ENCODE results near the gene TBCD.
A peak's percentile ranks its signal among the peaks of the same experiment; 100 is the strongest.
"Not testable (repeated sequence)": the region's sequence is repeated elsewhere in the genome, so short reads cannot be mapped to it uniquely, and the experiment has no call there.

Gene TBCD

DNA sequence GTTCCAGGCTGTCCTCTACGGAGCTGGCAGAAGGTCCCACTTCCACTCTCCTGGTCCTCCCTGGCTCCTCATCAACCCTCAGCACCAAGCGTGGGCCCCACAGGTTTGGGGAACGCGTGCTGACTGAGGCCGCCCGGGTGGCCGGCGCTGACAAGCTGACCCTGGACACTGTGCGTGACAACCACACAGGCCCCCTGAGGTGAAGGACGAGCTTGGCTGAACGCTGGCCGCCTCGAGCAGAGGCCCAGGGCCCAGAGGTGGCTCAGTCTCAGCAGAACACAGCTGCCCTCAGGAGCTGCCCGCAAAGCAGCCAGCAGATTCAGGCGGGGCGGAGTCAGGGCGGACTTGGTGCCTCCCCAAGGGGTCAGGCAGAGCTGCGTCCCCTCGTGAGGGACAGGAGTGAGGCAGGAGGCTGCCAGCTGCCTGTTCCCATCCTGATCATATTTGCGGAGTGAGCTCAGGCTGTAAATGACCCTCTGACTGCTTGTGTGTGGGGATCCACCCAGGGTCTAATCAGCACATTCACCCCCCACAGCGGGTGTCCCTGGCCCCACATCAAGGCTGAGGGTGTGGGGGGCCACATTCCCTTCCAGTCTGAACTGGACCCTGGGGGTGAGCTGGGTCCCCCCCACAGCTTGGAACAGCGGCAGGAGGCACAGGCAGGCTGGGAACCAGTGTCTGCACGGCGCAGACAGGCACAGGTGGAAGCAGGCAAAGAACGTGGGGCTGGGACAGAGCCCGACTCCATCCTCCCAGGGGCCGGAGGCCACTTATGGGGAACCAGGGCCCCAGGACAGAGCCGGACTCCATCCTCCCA is 222.5 kb downstream of the TBCD start:
- DNase-seq (ENCODE audit: low spot score), result no peak

DNA sequence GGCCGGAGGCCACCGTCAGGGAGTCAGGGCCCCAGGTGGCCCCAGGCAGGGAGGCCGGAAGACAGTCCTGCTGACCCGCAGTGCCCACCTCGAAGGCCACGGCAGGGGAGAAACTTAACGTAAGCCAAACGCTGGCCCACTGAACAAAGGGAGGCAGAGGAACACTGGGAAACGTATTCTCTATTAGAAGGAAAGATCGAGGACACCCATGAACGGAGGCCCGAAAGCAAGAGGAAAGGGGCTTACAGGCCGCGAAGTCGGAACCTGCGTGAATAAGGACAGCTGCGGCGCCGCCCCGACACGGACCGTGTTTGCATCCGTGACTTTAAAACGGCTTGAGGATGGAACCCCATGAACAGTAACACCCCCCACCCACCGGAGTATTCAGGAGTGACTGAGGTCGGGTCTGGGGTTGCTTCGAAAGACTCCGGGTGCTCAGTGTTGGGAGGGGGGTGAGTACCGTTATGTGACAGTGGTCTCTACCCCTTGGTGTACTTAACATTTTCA is 225.2 kb downstream of the TBCD start:
- no peak for DNase-seq (ENCODE audit: low spot score)

DNA sequence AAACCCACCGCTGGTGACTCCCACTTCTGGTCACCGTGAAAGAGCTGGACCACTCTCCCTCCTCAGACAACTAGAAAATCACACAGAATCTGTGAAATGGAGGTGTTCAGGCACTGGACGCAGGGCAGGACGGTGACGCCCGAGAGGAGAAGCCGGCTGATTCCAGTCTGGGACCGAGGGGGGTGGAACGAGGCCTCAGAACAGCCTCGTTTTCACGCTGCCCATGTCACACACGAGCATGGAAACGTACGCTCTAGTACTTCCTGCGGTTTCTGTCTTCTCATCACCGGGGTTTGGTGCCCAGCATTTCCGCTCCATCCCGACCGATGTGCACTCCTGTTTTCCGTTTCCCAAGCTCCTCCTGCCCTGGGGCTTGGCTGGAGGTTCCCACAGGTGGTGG is 225.7 kb downstream of the TBCD start:
- DNase-seq (ENCODE audit: low spot score), result peak; percentile 4

DNA sequence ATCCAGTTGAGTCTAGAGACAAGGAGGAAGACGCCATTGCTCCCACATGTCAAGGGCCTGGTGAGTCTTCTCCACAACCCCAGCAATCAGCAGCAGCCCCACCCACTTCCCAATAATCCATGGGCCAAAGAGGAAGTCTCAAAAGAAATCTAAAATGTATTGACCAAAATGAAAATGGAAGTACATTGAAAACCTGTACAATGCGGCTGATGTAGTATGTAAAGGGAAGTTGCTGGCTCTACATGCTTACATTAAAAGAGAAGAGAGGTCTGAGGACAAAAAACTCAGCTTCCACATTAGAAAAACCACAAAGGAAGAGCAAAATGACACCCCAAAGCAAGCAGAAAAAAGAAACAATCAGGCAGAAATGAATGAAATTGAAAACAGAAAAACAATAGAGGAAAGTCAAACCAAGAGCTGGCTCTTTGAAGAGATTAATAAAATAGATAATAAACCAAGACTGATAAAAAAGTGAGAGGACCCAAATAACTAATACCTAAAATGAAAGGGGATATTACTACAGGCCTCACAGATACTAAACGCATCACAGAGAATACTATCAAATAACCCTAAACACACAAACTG is 227.0 kb downstream of the TBCD start:
- DNase-seq (ENCODE audit: low spot score), result no peak

DNA sequence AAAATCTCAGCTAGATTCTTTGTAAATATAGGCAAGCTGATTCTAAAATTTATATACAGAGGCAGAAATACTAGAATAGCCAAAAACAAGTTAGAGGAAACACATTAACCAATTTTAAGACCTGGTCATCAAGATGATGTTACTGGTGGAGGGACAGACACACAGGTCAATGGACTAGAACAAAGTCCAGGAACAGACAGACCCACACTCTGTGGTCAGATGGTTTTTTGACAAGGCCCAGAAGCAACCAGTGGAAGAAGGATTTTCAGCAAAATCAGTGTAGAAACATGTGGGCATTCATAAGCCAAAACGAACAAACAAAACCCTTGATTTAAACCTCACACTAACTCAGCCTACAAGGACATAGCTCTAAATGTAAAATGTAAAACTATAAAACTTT is 227.9 kb downstream of the TBCD start:
- no peak for DNase-seq (ENCODE audit: low spot score)

DNA sequence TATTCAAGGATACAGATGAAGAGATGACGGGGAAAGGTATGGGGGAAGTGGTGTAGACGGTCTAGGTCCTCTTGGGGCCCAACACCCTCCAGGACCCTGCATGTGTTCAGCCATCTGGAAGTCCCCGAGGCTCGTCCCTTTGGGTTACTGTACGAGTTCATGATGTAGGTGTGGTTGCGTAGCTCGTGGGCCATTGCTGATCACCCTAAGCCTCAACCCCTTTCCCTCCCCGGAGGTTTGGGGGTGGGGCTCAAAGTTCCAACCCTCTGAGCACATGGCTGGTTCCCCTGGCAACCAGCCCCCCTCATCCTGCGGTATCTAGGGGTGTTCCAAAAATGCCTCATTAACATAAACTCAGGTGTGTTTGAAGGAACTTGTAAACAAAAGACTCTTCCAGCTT is 228.8 kb downstream of the TBCD start:
- no peak for DNase-seq (ENCODE audit: low spot score)

DNA sequence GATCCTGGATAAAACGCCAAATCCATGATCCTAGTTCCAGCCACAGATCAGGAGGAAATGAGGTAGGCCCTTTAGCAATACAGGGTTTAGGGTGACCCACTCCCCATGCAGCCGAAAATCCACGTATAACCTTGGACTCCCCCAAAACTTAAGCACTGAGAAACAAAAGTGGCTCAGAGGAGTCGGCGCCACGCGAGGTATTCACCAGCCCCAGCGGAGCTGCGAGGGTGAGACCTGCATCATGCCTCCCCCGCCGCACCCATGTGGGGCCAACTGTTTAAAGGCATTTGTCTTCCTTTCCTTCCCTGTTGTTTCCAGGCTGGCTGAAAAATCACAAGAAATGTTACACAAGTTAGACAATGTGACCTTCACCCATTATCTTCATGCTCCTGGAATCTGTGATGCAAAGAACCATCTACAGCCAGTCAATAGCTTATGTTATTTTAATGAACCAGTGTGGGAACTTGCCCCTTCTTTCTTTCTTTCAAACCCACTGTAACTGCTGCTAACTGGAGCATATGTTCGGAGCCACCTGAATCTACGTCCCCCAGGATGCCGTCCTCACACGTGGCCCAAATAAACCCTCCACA is 229.4 kb downstream of the TBCD start:
- DNase-seq (ENCODE audit: low spot score), result no peak

DNA sequence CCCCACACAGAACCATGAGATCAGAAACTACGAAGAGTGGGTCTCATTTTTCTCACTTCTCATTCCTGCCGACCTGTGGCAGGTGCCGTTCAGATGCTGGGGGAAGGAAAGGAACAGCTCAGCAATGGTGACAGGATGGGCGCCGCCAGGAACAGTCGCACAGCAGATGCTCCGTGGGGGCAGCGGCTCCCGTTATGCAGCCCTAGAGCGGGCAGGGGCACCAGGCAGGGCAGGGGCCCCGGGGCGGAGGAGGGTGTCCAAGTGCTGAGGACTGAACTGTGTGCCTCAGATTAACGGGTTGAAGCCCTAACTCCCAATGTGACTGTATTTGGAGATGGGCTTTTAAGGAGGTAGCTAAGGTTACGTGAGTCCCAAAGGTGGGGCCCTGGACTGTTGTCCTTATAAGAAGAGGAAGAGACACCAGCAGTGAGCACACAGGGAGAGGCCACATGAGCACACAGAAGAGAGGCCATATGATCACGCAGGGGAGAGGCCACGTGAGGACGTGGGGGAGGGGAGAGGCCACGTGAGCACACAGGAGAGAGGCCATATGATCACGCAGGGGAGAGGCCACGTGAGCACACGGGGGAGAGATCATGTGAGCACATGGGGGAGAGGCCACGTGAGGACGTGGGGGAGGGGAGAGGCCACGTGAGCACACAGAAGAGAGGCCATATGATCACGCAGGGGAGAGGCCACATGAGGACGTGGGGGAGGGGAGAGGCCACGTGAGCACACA is 231.8 kb downstream of the TBCD start:
- no peak for DNase-seq (ENCODE audit: low spot score)

DNA sequence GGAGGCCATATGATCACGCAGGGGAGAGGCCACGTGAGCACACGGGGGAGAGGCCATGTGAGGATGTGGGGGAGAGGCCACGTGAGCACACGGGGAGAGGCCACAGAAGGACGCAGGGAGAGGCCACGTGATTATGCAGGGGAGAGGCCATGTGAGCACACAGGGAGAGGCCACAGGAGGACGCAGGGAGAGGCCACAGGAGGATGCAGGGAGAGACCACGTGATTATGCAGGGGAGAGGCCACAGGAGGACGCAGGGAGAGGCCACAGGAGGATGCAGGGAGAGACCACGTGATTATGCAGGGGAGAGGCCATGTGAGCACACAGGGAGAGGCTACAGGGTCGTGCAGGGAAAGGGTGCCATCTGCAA is 232.4 kb downstream of the TBCD start:
- DNase-seq (ENCODE audit: low spot score), result not testable (repeated sequence)

DNA sequence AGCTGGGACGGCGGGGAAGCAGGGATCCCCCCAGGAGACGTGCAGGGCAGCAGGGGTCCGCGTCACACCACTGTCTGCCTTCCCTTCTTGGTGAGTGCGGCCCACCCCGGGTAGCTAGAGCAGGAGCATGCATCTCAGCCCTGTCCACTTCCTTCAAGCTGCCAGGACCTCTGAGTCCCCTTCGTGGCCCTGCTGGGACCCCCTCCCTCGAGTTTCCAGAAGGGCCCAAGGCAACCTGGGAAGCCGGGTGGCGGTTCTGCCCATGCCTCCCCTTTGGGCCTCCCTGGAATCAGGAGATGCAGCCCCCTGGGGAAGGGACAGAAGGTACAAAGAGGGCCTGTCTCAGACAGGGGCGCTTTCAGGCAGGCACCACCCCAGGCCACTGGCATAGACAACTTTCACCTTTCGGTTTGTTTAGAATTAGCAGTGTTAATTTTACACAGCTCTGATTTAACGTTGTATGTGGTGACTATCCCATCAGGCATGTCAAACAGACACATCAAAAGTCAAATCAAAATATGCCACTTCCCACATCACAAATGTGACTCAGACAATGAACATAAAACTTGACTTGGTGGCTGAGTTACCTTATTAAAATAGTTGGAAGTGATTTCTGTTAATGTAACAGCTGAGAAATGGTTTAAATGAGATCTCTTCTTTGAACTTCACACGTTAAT is 233.0 kb downstream of the TBCD start:
- DNase-seq (ENCODE audit: low spot score), result no peak

DNA sequence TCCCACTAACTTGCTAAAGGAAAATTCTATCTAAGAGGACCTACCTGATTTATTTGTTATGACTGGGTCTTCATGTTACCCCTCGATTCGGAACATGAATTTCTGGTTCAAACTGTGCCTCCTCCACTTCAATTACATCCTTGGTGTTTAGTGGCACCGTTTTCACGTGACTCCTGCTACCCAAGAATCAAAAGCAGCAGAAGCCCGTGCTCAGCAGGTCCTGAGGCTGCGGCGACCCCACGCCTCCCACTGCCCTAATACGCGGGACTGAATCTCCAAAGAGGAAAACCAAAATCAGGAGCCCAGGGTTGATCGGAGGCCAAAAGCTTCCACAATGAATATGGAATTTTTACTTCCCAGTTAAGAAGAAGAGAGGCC is 233.6 kb downstream of the TBCD start:
- DNase-seq (ENCODE audit: low spot score), result no peak

DNA sequence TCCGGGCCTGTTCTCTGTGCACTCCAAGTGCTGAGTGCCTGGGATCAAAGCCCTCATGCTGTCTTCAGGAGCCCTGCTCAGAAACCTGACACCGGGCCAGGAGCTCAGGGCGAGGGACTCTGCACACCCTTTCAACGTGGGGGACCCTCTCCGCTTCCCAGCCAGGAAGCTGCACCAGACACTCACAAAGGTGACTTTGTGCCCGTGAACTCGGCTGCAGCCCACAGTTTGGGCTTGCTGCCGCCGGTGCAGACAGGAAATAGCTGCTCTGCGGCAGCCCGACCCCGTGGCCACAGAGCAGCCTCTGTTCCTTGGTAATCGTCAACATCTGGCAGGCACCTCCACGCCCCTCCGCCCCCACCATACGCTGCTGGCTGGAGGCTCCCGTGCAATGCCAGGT is 234.1 kb downstream of the TBCD start:
- no peak for DNase-seq (ENCODE audit: low spot score)

DNA sequence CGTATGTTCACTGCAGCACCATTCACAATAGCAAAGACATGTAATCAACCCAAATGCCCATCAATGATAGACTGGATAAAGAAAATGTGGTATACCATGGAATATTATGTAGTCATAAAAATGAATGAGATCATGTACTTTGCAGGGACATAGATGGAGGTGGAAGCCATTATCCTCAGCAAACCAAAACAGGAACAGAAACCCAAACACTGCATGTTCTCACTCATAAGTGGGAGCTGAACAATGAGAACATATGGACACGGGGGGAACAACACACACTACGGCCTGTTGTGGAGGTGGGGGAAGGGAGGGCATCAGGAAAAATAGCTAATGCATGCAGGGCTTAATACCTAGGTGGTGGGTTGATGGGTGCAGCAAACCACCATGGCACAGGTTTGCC is 237.2 kb downstream of the TBCD start:
- DNase-seq (ENCODE audit: low spot score), result not testable (repeated sequence)

DNA sequence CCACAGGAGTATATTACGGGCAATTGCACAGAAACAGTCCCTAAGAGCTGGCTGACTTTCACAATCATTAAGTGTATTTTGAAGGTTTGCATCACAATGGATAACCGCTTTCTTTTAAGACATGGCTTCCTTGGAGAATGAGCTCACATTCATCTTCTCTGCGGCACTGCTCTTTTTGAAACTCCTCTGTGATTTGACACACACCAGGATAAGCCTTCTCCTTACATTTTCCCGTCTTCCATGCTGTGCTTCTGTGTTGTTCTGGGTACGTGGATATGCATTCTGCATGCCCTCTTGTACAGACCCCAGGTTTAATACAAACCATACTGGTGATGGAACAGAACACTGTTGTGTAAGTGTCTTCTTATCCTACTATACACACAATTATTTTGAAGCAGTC is 238.0 kb downstream of the TBCD start:
- DNase-seq (ENCODE audit: low spot score), result no peak

DNA sequence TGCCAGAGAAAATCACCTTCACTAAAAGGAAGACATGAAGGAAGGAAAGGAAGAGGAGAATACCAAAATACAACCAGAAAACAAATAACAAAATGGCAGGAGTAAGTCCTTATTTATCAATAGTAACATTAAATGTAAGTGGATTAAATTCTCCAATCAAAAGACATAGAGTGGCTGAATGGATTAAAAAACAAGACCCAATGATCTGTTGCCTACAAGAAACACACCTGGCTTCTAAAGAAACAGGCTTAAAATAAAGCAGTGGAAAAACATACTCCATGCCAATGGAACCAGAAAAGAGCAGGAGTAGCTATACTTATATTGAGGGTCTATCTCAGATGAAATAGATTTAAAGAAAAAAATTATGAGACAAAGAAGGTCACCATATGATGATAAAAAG is 241.1 kb downstream of the TBCD start:
- no peak for DNase-seq (ENCODE audit: low spot score)

All from AG08396 (cell line).